ENCODE results near the gene ADAMTS20.

The ADAMTS20 gene

GRCh38 chr12:43493261-43493797, 58.7 kb downstream of the ADAMTS20 start:
- FAIRE-seq (no peak), DNase-seq (ENCODE audit: insufficient read length, low spot score) (no peak)
- no peak for TF ChIP-seq CTCF (IDR thresholded peaks at IDR 0.05; ENCODE audit: insufficient read depth, missing control alignments)

GRCh38 chr12:43482311-43483085, 69.5 kb downstream of the ADAMTS20 start:
- FAIRE-seq (no peak), DNase-seq (ENCODE audit: insufficient read length, low spot score) (no peak)
- TF ChIP-seq CTCF (IDR thresholded peaks at IDR 0.05; ENCODE audit: insufficient read depth, missing control alignments), result no peak

- no peak for TF ChIP-seq CTCF (IDR thresholded peaks at IDR 0.05; ENCODE audit: insufficient read depth, missing control alignments)
- DNase-seq (ENCODE audit: insufficient read length, low spot score), result no peak
- FAIRE-seq, result no peak
These were observed 71.4 kb downstream of the ADAMTS20 start for GRCh38 chr12:43480591-43480990.

- no peak for DNase-seq (ENCODE audit: insufficient read length, low spot score)
- TF ChIP-seq CTCF (IDR thresholded peaks at IDR 0.05; ENCODE audit: insufficient read depth, missing control alignments), result no peak
- FAIRE-seq, result no peak
These were observed 89.3 kb downstream of the ADAMTS20 start for GRCh38 chr12:43462741-43463140.

- FAIRE-seq (no peak), DNase-seq (ENCODE audit: insufficient read length, low spot score) (no peak)
- TF ChIP-seq CTCF (IDR thresholded peaks at IDR 0.05; ENCODE audit: insufficient read depth, missing control alignments), result no peak
These were observed 89.9 kb downstream of the ADAMTS20 start for GRCh38 chr12:43462080-43462479.

- FAIRE-seq (no peak), DNase-seq (ENCODE audit: insufficient read length, low spot score) (no peak)
- no peak for TF ChIP-seq CTCF (IDR thresholded peaks at IDR 0.05; ENCODE audit: insufficient read depth, missing control alignments)
These were observed 92.7 kb downstream of the ADAMTS20 start for GRCh38 chr12:43459285-43459684.

GRCh38 chr12:43453761-43454160, 98.2 kb downstream of the ADAMTS20 start:
- FAIRE-seq (no peak), DNase-seq (ENCODE audit: insufficient read length, low spot score) (no peak)
- TF ChIP-seq CTCF (IDR thresholded peaks at IDR 0.05; ENCODE audit: insufficient read depth, missing control alignments), result no peak

Measured in D721Med (cell line).